Activated naive CD4-positive, alpha-beta T cell treated with anti-CD3 and anti-CD28 coated beads, Interleukin-2, amount 10 ng/mL, durations not matched to agents 7 days and 5 days (primary cell): ENCODE measurements around the gene B4GALT5.
"Not testable (repeated sequence)": the region's sequence is repeated elsewhere in the genome, so short reads cannot be mapped to it uniquely, and the experiment has no call there.

Experiments used
- CTCF ChIA-PET: fragments of 350-600 bp; sonication (Branson Sonifier 250); formaldehyde crosslinking; loops from one replicate; lab custom pipeline; 2021; ENCODE audit warnings: antibody characterized with exemption; lab: Charles Lee
- DNase-seq: peaks from one replicate; pipeline ENCODE4 v3.0.0-alpha.2; 2020
- H3K27ac Mint-ChIP-seq: one replicate; pipeline ENCODE4 v1.8.0; 2021; ENCODE audit warnings: mild to moderate bottlenecking, moderate library complexity, mixed read lengths
- H3K27me3 Mint-ChIP-seq: one replicate; pipeline ENCODE4 v1.8.0; 2021; ENCODE audit warnings: mild to moderate bottlenecking, mixed read lengths
- H3K36me3 Mint-ChIP-seq: one replicate; pipeline ENCODE4 v1.8.0; 2021; ENCODE audit warnings: mixed read lengths
- H3K4me1 Mint-ChIP-seq: one replicate; pipeline ENCODE4 v1.8.0; 2021; ENCODE audit warnings: mixed read lengths
- H3K4me3 Mint-ChIP-seq: one replicate; pipeline ENCODE4 v1.8.0; 2021; ENCODE audit warnings: mild to moderate bottlenecking, moderate library complexity, mixed read lengths
- H3K9me3 Mint-ChIP-seq: one replicate; pipeline ENCODE4 v1.8.0; 2021; ENCODE audit warnings: mixed read lengths

B4GALT5 gene

GRCh38 chr20:49636447-49636846 is 77.2 kb downstream of the B4GALT5 start:
- H3K4me3 Mint-ChIP-seq = no peak overlapping the region
- no peak for DNase-seq
- H3K9me3 Mint-ChIP-seq = no peaks in the 10 kb centered on the region
- H3K4me1 Mint-ChIP-seq = peaks cover 4% of the 10 kb centered on the region
- CTCF ChIA-PET = no interaction called here
- H3K36me3 Mint-ChIP-seq = peaks cover 11% of the 10 kb centered on the region
- peaks cover 3% of the 10 kb centered on the region for H3K27me3 Mint-ChIP-seq
- H3K27ac Mint-ChIP-seq = no peak overlapping the region

GRCh38 chr20:49635866-49636265 is 77.8 kb downstream of the B4GALT5 start:
- Mint-ChIP-seq H3K27me3 (peaks cover 9% of the 10 kb centered on the region), H3K27ac (no peak overlapping the region), H3K4me3 (no peak overlapping the region), H3K36me3 (peaks cover 6% of the 10 kb centered on the region), H3K4me1 (no peaks in the 10 kb centered on the region), H3K9me3 (no peaks in the 10 kb centered on the region)
- CTCF ChIA-PET = no interaction called here
- no peak for DNase-seq

- Mint-ChIP-seq H3K9me3 (no peaks in the 10 kb centered on the region), H3K4me3 (no peak overlapping the region), H3K36me3 (peaks cover 6% of the 10 kb centered on the region), H3K27me3 (peaks cover 9% of the 10 kb centered on the region), H3K4me1 (no peaks in the 10 kb centered on the region), H3K27ac (no peak overlapping the region)
- no peak for DNase-seq
- CTCF ChIA-PET = interaction anchor here (0.9 kb wide), 1 partner anchor 211 kb away, joined by 3 read pairs; no protein-coding TSS in a partner anchor
Measured at GRCh38 chr20:49635166-49635565, 78.5 kb downstream of the B4GALT5 start.

- CTCF ChIA-PET = interaction anchor here (0.9 kb wide), 1 partner anchor 212 kb away, joined by 3 read pairs; no protein-coding TSS in a partner anchor
- no peaks in the 10 kb centered on the region for H3K9me3 Mint-ChIP-seq
- peaks cover 6% of the 10 kb centered on the region for H3K36me3 Mint-ChIP-seq
- DNase-seq = no peak
- H3K27ac Mint-ChIP-seq = no peak overlapping the region
- peaks cover 9% of the 10 kb centered on the region for H3K27me3 Mint-ChIP-seq
- H3K4me1 Mint-ChIP-seq = no peaks in the 10 kb centered on the region
- H3K4me3 Mint-ChIP-seq = no peak overlapping the region
Measured at GRCh38 chr20:49634116-49634515, 79.6 kb downstream of the B4GALT5 start.

GRCh38 chr20:49633643-49634042 is 80.0 kb downstream of the B4GALT5 start:
- H3K4me1 Mint-ChIP-seq = no peaks in the 10 kb centered on the region
- CTCF ChIA-PET = interaction anchor here (0.7 kb wide), 1 partner anchor 212 kb away, joined by 3 read pairs; no protein-coding TSS in a partner anchor
- H3K27me3 Mint-ChIP-seq = peaks cover 9% of the 10 kb centered on the region
- peaks cover under 1% of the 10 kb centered on the region for H3K9me3 Mint-ChIP-seq
- no peak overlapping the region for H3K27ac Mint-ChIP-seq
- H3K4me3 Mint-ChIP-seq = no peak overlapping the region
- DNase-seq = no peak
- peaks cover 6% of the 10 kb centered on the region for H3K36me3 Mint-ChIP-seq

GRCh38 chr20:49633023-49633422 is 80.7 kb downstream of the B4GALT5 start:
- peaks cover 9% of the 10 kb centered on the region for H3K27me3 Mint-ChIP-seq
- no peak overlapping the region for H3K27ac Mint-ChIP-seq
- peaks cover 6% of the 10 kb centered on the region for H3K36me3 Mint-ChIP-seq
- H3K4me1 Mint-ChIP-seq = no peaks in the 10 kb centered on the region
- no peak for DNase-seq
- H3K9me3 Mint-ChIP-seq = peaks cover 2% of the 10 kb centered on the region
- H3K4me3 Mint-ChIP-seq = no peak overlapping the region
- CTCF ChIA-PET = interaction anchor here (0.7 kb wide), 1 partner anchor 212 kb away, joined by 3 read pairs; no protein-coding TSS in a partner anchor

GRCh38 chr20:49631856-49632418 is 81.7 kb downstream of the B4GALT5 start:
- Mint-ChIP-seq H3K27ac (no peak overlapping the region), H3K27me3 (peaks cover 15% of the 10 kb centered on the region), H3K36me3 (peaks cover 4% of the 10 kb centered on the region), H3K9me3 (peaks cover 2% of the 10 kb centered on the region), H3K4me3 (no peak overlapping the region), H3K4me1 (no peaks in the 10 kb centered on the region)
- CTCF ChIA-PET = no interaction called here
- no peak for DNase-seq

GRCh38 chr20:49631061-49631716 is 82.5 kb downstream of the B4GALT5 start:
- H3K27ac Mint-ChIP-seq = no peak overlapping the region

GRCh38 chr20:49630396-49630951 is 83.2 kb downstream of the B4GALT5 start:
- no peak for DNase-seq
- Mint-ChIP-seq H3K4me1 (no peaks in the 10 kb centered on the region), H3K9me3 (peaks cover 2% of the 10 kb centered on the region), H3K27me3 (peaks cover 25% of the 10 kb centered on the region), H3K4me3 (no peak overlapping the region), H3K27ac (no peak overlapping the region), H3K36me3 (no peaks in the 10 kb centered on the region)
- CTCF ChIA-PET = interaction anchor here (0.5 to 0.7 kb wide), 2 partner anchors 21 to 461 kb away, joined by 3 read pairs; no protein-coding TSS in a partner anchor

More at GRCh38 chr20:49631061-49631716, 82.5 kb downstream of the B4GALT5 start:
- no peaks in the 10 kb centered on the region for H3K4me1 Mint-ChIP-seq
- peaks cover 3% of the 10 kb centered on the region for H3K36me3 Mint-ChIP-seq
- H3K4me3 Mint-ChIP-seq = no peak overlapping the region
- peaks cover 2% of the 10 kb centered on the region for H3K9me3 Mint-ChIP-seq
- DNase-seq = no peak
- CTCF ChIA-PET = interaction anchor here (0.7 kb wide), 1 partner anchor 22 kb away, joined by 3 read pairs; no protein-coding TSS in a partner anchor
- H3K27me3 Mint-ChIP-seq = peaks cover 23% of the 10 kb centered on the region

- H3K4me3 Mint-ChIP-seq = no peak overlapping the region
- H3K4me1 Mint-ChIP-seq = no peaks in the 10 kb centered on the region
- H3K9me3 Mint-ChIP-seq = peaks cover 2% of the 10 kb centered on the region
- peaks cover 33% of the 10 kb centered on the region for H3K27me3 Mint-ChIP-seq
- CTCF ChIA-PET = no interaction called here
- no peak overlapping the region for H3K27ac Mint-ChIP-seq
- DNase-seq = no peak
- no peaks in the 10 kb centered on the region for H3K36me3 Mint-ChIP-seq
Measured at GRCh38 chr20:49629606-49630005, 84.1 kb downstream of the B4GALT5 start.

- CTCF ChIA-PET, DNase-seq, H3K36me3 Mint-ChIP-seq, H3K27ac Mint-ChIP-seq, H3K4me3 Mint-ChIP-seq, H3K9me3 Mint-ChIP-seq, H3K4me1 Mint-ChIP-seq: not testable (repeated sequence)
- H3K27me3 Mint-ChIP-seq = peaks cover 37% of the 10 kb centered on the region
Measured at GRCh38 chr20:49628280-49628679, 85.4 kb downstream of the B4GALT5 start.

- DNase-seq = no peak
- Mint-ChIP-seq H3K4me1 (no peaks in the 10 kb centered on the region), H3K36me3 (no peaks in the 10 kb centered on the region), H3K27ac (no peak overlapping the region), H3K4me3 (no peak overlapping the region), H3K27me3 (peaks cover 42% of the 10 kb centered on the region), H3K9me3 (peaks cover 2% of the 10 kb centered on the region)
- CTCF ChIA-PET = interaction anchor here (0.7 kb wide), 1 partner anchor 25 kb away, joined by 3 read pairs; no protein-coding TSS in a partner anchor
Measured at GRCh38 chr20:49627329-49627761, 86.3 kb downstream of the B4GALT5 start.

- DNase-seq, H3K36me3 Mint-ChIP-seq, H3K4me3 Mint-ChIP-seq, H3K9me3 Mint-ChIP-seq, CTCF ChIA-PET, H3K27ac Mint-ChIP-seq, H3K4me1 Mint-ChIP-seq: not testable (repeated sequence)
- peaks cover 47% of the 10 kb centered on the region for H3K27me3 Mint-ChIP-seq
Measured at GRCh38 chr20:49624988-49625387, 88.7 kb downstream of the B4GALT5 start.

- no peak overlapping the region for H3K27ac Mint-ChIP-seq
- H3K27me3 Mint-ChIP-seq = peaks cover 47% of the 10 kb centered on the region
- no peaks in the 10 kb centered on the region for H3K36me3 Mint-ChIP-seq
- peaks cover 8% of the 10 kb centered on the region for H3K9me3 Mint-ChIP-seq
- no peak overlapping the region for H3K4me3 Mint-ChIP-seq
- H3K4me1 Mint-ChIP-seq = peaks cover 3% of the 10 kb centered on the region
- CTCF ChIA-PET = interaction anchor here (0.7 to 1.3 kb wide), 2 partner anchors 18 to 222 kb away, joined by 3 read pairs; no protein-coding TSS in a partner anchor
- DNase-seq = no peak
Measured at GRCh38 chr20:49624317-49624716, 89.4 kb downstream of the B4GALT5 start.
